Caco-2 (cell line): ENCODE data around the gene ZCCHC2. TPM values are rescaled to one million over a fixed set of nuclear protein-coding genes. Genes with fewer than 3 reads are reported as not detected.

Experiments used
- BruUV-seq: library from RNA; stranded (reverse); fragments of 400-500 nt; replicated peaks from 2 replicates; lab custom pipeline; 2021; lab: Mats Ljungman, UMichigan
- CTCF ChIA-PET: fragments of 300-600 bp; sonication (Branson Sonifier 250); formaldehyde crosslinking; loops from one replicate; lab custom pipeline; 2022; ENCODE audit warnings: antibody characterized with exemption; lab: Charles Lee
- POLR2A ChIA-PET: fragments of 300-600 bp; sonication (Branson Sonifier 250); formaldehyde crosslinking; loops from one replicate; lab custom pipeline; 2022; ENCODE audit warnings: antibody characterized with exemption; lab: Charles Lee
- DNase-seq, 2 experiments: peaks; one replicate each; pipeline versions ENCODE4 v3.0.0 to v3.0.0-alpha.2; 2020 to 2022
- H3K27me3 ChIP-seq: replicated peaks from 2 replicates; pipeline ENCODE4 v1.6.0; 2011; ENCODE audit warnings: low read length; ENCODE audit not compliant: control insufficient read depth, insufficient read depth
- H3K36me3 ChIP-seq: 2 replicates; pipeline ENCODE4 v1.5.1; 2011; ENCODE audit warnings: low read length; ENCODE audit not compliant: control insufficient read depth, insufficient read depth
- H3K4me1 ChIP-seq: fragments of 250-450 bp; sonication (Bioruptor Pico); 2 replicates; pipeline ENCODE4 v1.5.1; 2020; ENCODE audit warnings: mild to moderate bottlenecking
- H3K4me3 ChIP-seq: 2 replicates; pipeline ENCODE4 v1.5.1; 2011; ENCODE audit warnings: low read depth, mild to moderate bottlenecking, control low read depth, low read length
- H3K9me3 ChIP-seq: fragments of 250-450 bp; sonication (Bioruptor Pico); 2 replicates; pipeline ENCODE4 v1.5.1; 2020; ENCODE audit warnings: mild to moderate bottlenecking, moderate library complexity
- H3K27ac Mint-ChIP-seq: one replicate; pipeline ENCODE4 v1.8.0; 2022; ENCODE audit warnings: mixed read lengths; ENCODE audit not compliant: unreplicated experiment
- H3K27me3 Mint-ChIP-seq: one replicate; pipeline ENCODE4 v1.8.0; 2022; ENCODE audit warnings: mixed read lengths; ENCODE audit not compliant: insufficient read depth, unreplicated experiment
- H3K36me3 Mint-ChIP-seq: one replicate; pipeline ENCODE4 v1.8.0; 2022; ENCODE audit warnings: mild to moderate bottlenecking, mixed read lengths; ENCODE audit not compliant: insufficient read depth, unreplicated experiment
- H3K4me1 Mint-ChIP-seq: one replicate; pipeline ENCODE4 v1.8.0; 2022; ENCODE audit warnings: low read depth, mixed read lengths; ENCODE audit not compliant: unreplicated experiment
- H3K4me3 Mint-ChIP-seq: one replicate; pipeline ENCODE4 v1.8.0; 2022; ENCODE audit warnings: mild to moderate bottlenecking, moderate library complexity, mixed read lengths; ENCODE audit not compliant: unreplicated experiment
- H3K9me3 Mint-ChIP-seq: one replicate; pipeline ENCODE4 v1.8.0; 2022; ENCODE audit warnings: mixed read lengths; ENCODE audit not compliant: unreplicated experiment
- intact Hi-C: fragments of 100-400 bp; cut with micrococcal nuclease; formaldehyde crosslinking; loops from one replicate; pipeline ENCODE4 v1.10.0; 2022; ENCODE audit not compliant: unreplicated experiment
- total RNA-seq: library from RNA; stranded (reverse); gene quantifications from 2 replicates; pipeline ENCODE4 v1.2.3, GENCODE V29; 2022
- TF ChIP-seq, protein P1 (sequence below), 2 experiments: fragments of 200-600 bp in 1 of 2; IDR thresholded peaks; 1 replicate in 1 of 2; 2 replicates in 1 of 2; pipeline versions ENCODE4 v1.5.1 to v1.8.0; 2011 to 2022; ENCODE audit warnings: antibody characterized with exemption in 1 of 2, control low read depth in 1 of 2, inconsistent platforms in 1 of 2, low read depth in 1 of 2, low read length in 1 of 2, mild to moderate bottlenecking in 1 of 2, moderate library complexity in 1 of 2; ENCODE audit not compliant: insufficient read depth in 1 of 2, severe bottlenecking in 1 of 2, unreplicated experiment in 1 of 2

Gene ZCCHC2
- total RNA-seq, 1 experiment from 2014 or later, result 6.9 TPM

DNA sequence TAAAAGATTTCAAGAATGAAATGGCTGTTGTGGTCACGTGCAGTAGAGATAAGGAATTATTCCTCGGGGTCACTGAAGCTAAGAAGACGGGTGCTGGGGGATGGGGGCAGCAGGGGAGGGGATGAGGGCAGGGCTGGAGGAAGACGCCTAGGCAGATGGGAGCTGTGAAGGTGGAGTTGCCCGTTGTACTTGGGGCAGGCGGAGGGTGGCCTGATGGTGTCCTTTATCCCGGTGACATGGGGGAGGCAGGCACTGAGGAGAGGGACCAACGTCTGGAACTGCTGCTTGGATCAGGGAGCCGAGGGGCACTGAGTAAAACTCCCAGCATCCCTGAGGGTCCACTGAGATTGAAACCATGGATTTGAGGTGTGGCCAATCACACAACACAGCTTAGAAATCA is 64.9 kb downstream of the ZCCHC2 start:
- Mint-ChIP-seq H3K36me3 (no peaks in the 10 kb centered on the region), H3K4me3 (no peak overlapping the region), H3K9me3 (no peaks in the 10 kb centered on the region), H3K27ac (no peak overlapping the region), H3K27me3 (no peaks in the 10 kb centered on the region), H3K4me1 (peaks cover 7% of the 10 kb centered on the region)
- intact Hi-C loops, result loop anchor here (5.0 to 10.0 kb wide), 2 partner anchors 127 to 395 kb away; partner anchors contain the start of gene PHLPP1
- CTCF ChIA-PET, result no interaction called here
- Histone ChIP-seq H3K9me3 (no peaks in the 10 kb centered on the region), H3K4me3 (no peak overlapping the region), H3K27me3 (no peaks in the 10 kb centered on the region), H3K36me3 (no peaks in the 10 kb centered on the region), H3K4me1 (no peaks in the 10 kb centered on the region)
- TF ChIP-seq, protein P1, sequence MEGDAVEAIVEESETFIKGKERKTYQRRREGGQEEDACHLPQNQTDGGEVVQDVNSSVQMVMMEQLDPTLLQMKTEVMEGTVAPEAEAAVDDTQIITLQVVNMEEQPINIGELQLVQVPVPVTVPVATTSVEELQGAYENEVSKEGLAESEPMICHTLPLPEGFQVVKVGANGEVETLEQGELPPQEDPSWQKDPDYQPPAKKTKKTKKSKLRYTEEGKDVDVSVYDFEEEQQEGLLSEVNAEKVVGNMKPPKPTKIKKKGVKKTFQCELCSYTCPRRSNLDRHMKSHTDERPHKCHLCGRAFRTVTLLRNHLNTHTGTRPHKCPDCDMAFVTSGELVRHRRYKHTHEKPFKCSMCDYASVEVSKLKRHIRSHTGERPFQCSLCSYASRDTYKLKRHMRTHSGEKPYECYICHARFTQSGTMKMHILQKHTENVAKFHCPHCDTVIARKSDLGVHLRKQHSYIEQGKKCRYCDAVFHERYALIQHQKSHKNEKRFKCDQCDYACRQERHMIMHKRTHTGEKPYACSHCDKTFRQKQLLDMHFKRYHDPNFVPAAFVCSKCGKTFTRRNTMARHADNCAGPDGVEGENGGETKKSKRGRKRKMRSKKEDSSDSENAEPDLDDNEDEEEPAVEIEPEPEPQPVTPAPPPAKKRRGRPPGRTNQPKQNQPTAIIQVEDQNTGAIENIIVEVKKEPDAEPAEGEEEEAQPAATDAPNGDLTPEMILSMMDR (IDR thresholded peaks at IDR 0.05; ENCODE audit: insufficient read depth in 1 of 2, low read depth in 1 of 2, low read length in 1 of 2, severe bottlenecking in 1 of 2, unreplicated experiment in 1 of 2), result no peak
- POLR2A ChIA-PET, result no interaction called here
- no TSS peak for BruUV-seq
- DNase-seq, result no peak

DNA sequence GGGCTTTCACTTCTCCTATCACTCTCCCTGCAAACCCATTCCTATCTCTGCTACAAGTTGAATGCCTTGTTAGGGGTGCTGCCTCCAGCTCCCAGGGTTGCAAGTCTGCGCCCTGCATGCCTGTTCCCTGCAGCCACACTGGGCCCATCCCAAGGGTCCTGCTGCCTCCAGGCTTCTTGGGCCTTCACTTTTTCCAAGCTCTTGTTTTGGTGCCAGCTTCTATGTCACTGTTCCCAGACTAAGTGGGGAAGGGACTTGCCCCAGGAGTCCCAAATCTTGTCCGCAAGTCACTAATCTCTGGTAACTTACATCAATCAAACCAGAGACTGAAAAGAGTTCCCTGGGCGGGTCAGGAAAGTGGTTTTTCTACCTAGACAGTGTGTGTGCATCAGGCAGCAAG is 65.4 kb downstream of the ZCCHC2 start:
- Histone ChIP-seq H3K4me1 (no peaks in the 10 kb centered on the region), H3K36me3 (no peaks in the 10 kb centered on the region), H3K9me3 (no peaks in the 10 kb centered on the region), H3K4me3 (no peak overlapping the region), H3K27me3 (no peaks in the 10 kb centered on the region)
- no TSS peak for BruUV-seq
- Mint-ChIP-seq H3K27me3 (no peaks in the 10 kb centered on the region), H3K4me1 (peaks cover 7% of the 10 kb centered on the region), H3K9me3 (no peaks in the 10 kb centered on the region), H3K4me3 (no peak overlapping the region), H3K36me3 (no peaks in the 10 kb centered on the region), H3K27ac (no peak overlapping the region)
- no peak for DNase-seq
- ChIA-PET POLR2A (no interaction called here), CTCF (no interaction called here)
- intact Hi-C loops, result loop anchor here (5.0 to 10.0 kb wide), 2 partner anchors 127 to 394 kb away; partner anchors contain the start of gene PHLPP1
- TF ChIP-seq, protein P1 (IDR thresholded peaks at IDR 0.05; ENCODE audit: insufficient read depth in 1 of 2, low read depth in 1 of 2, low read length in 1 of 2, severe bottlenecking in 1 of 2, unreplicated experiment in 1 of 2), result no peak

DNA sequence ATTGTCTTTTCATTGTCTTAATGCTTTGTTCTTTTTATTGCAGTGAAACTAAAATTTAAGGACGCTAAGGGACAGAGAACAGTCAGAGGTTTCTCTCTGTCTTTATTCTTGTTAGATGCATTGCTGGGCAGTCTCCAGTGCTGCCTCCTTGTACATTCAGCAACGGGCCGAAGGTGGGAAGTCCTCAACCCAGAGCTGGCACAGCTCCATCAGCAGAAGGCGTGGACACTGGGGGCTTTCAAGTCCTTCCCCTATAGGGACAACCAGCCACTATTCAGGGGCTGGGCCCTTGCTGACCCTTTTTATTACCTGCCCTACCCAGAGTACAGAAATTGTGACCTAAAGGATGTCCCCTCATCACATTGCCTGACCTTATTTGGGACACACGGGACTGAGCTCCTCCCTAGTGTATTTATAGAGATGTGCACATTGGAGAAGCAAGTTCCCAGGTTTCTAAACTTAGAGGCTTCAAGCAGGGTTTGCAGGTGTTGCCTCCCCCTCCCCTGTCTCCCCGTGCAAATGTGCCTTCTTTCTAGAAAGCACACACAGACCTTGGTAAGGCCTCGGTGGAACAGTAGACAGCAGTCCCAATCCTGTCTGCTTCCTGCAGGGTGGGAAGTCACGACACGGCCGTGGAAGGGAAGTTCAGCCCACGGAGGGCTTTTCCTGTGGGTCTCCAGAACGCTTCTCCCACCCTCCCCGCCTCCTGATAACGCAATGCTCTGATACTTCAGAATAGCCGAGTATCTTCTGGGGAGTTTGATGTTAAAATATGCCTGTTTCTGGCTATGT is 68.2 kb downstream of the ZCCHC2 start:
- H3K4me3 ChIP-seq, result no peak overlapping the region
- H3K36me3 Mint-ChIP-seq, result no peaks in the 10 kb centered on the region
- H3K4me3 Mint-ChIP-seq, result no peak overlapping the region
- ChIA-PET CTCF (no interaction called here), POLR2A (no interaction called here)
- no peaks in the 10 kb centered on the region for H3K27me3 ChIP-seq
- no peak for DNase-seq
- H3K36me3 ChIP-seq, result no peaks in the 10 kb centered on the region
- TF ChIP-seq, protein P1 (IDR thresholded peaks at IDR 0.05; ENCODE audit: insufficient read depth in 1 of 2, low read depth in 1 of 2, low read length in 1 of 2, severe bottlenecking in 1 of 2, unreplicated experiment in 1 of 2), result no peak
- no peaks in the 10 kb centered on the region for H3K9me3 ChIP-seq
- H3K27ac Mint-ChIP-seq, result no peak overlapping the region
- H3K9me3 Mint-ChIP-seq, result no peaks in the 10 kb centered on the region
- no TSS peak for BruUV-seq
- H3K4me1 ChIP-seq, result no peaks in the 10 kb centered on the region
- no peaks in the 10 kb centered on the region for H3K4me1 Mint-ChIP-seq
- intact Hi-C loops, result no loop called here
- H3K27me3 Mint-ChIP-seq, result no peaks in the 10 kb centered on the region
